WTC11 (cell line): ENCODE measurements around the gene KLC1. TPM values are rescaled to one million over a fixed set of nuclear protein-coding genes. Genes with fewer than 3 reads are reported as not detected.

Experiments used
- ATAC-seq: fragments of 200-7000 bp; cut with Tn5 transposase; 2 replicates; pipeline ENCODE4 v1.10.0; 2021; ENCODE audit warnings: mild to moderate bottlenecking, moderate library complexity
- CTCF ChIA-PET: fragments of 300-600 bp; sonication (Branson Sonifier 250); formaldehyde crosslinking; loops from one replicate; lab custom pipeline; 2021; ENCODE audit warnings: antibody characterized with exemption; lab: Charles Lee
- POLR2A ChIA-PET: fragments of 350-600 bp; sonication (Branson Sonifier 250); formaldehyde crosslinking; loops from one replicate; lab custom pipeline; 2021; ENCODE audit warnings: antibody characterized with exemption; lab: Charles Lee
- DNase-seq: peaks from one replicate; pipeline ENCODE4 v3.0.0; 2021; ENCODE audit warnings: low spot score
- H3K27ac Mint-ChIP-seq: 2 replicates; pipeline ENCODE4 v1.8.0; 2021; ENCODE audit warnings: mixed read lengths
- H3K27me3 Mint-ChIP-seq: 2 replicates; pipeline ENCODE4 v1.8.0; 2021; ENCODE audit warnings: low read depth, mild to moderate bottlenecking, moderate library complexity, mixed read lengths
- H3K36me3 Mint-ChIP-seq: 2 replicates; pipeline ENCODE4 v1.8.0; 2021; ENCODE audit warnings: mixed read lengths
- H3K4me1 Mint-ChIP-seq: 2 replicates; pipeline ENCODE4 v1.8.0; 2022; ENCODE audit warnings: mixed read lengths
- H3K4me3 Mint-ChIP-seq: 2 replicates; pipeline ENCODE4 v1.8.0; 2021; ENCODE audit warnings: mild to moderate bottlenecking, moderate library complexity, mixed read lengths
- H3K9me3 Mint-ChIP-seq: 2 replicates; pipeline ENCODE4 v1.8.0; 2021; ENCODE audit warnings: mixed read lengths
- ATF2 ChIP-seq: sonication (generic); formaldehyde crosslinking; IDR thresholded peaks from 2 replicates; pipeline ENCODE4 v1.8.1; 2022; ENCODE audit warnings: low read depth, missing genetic modification reagents, borderline replicate concordance
- E2F4 ChIP-seq: sonication (generic); formaldehyde crosslinking; IDR thresholded peaks from 2 replicates; pipeline ENCODE4 v1.8.1; 2022; ENCODE audit warnings: low read depth, mild to moderate bottlenecking, moderate library complexity, missing genetic modification reagents, borderline replicate concordance
- EMX1 ChIP-seq: fragments of 250-450 bp; sonication (Bioruptor Pico); IDR thresholded peaks from 2 replicates; pipeline ENCODE4 v1.8.0; 2021; ENCODE audit warnings: mild to moderate bottlenecking
- HMGA2 ChIP-seq: fragments of 250-450 bp; sonication (Bioruptor Pico); IDR thresholded peaks from 2 replicates; pipeline ENCODE4 v1.4.0; 2021; ENCODE audit warnings: mild to moderate bottlenecking, moderate library complexity
- HMGXB4 ChIP-seq: sonication (generic); formaldehyde crosslinking; IDR thresholded peaks from 2 replicates; pipeline ENCODE4 v1.8.1; 2023; ENCODE audit warnings: mild to moderate bottlenecking, moderate library complexity, missing genetic modification reagents
- NFE2L1 ChIP-seq: sonication (generic); formaldehyde crosslinking; IDR thresholded peaks from 2 replicates; pipeline ENCODE4 v1.8.1; 2023; ENCODE audit warnings: missing genetic modification reagents
- RELA ChIP-seq: sonication (generic); formaldehyde crosslinking; IDR thresholded peaks from 2 replicates; pipeline ENCODE4 v1.8.1; 2022; ENCODE audit warnings: missing genetic modification reagents, mild to moderate bottlenecking, borderline replicate concordance
- TEAD4 ChIP-seq: sonication (generic); formaldehyde crosslinking; IDR thresholded peaks from 2 replicates; pipeline ENCODE4 v1.8.0; 2022; ENCODE audit warnings: mild to moderate bottlenecking, missing genetic modification reagents
- TP53 ChIP-seq: sonication (generic); formaldehyde crosslinking; IDR thresholded peaks from 2 replicates; pipeline ENCODE4 v1.8.1; 2023; ENCODE audit warnings: mild to moderate bottlenecking, missing genetic modification reagents
- ZNF138 ChIP-seq: sonication (generic); formaldehyde crosslinking; conservative IDR thresholded peaks from 2 replicates; pipeline ENCODE4 v1.8.1; 2022; ENCODE audit warnings: mild to moderate bottlenecking, moderate library complexity, missing genetic modification reagents
- ZNF317 ChIP-seq: sonication (generic); formaldehyde crosslinking; IDR thresholded peaks from 2 replicates; pipeline ENCODE4 v1.8.1; 2023; ENCODE audit warnings: low read depth, mild to moderate bottlenecking, moderate library complexity, missing genetic modification reagents, borderline replicate concordance
- ZNF416 ChIP-seq: fragments of 250-450 bp; sonication (Bioruptor Pico); IDR thresholded peaks from 2 replicates; pipeline ENCODE4 v1.9.0; 2021; ENCODE audit warnings: mild to moderate bottlenecking, inconsistent platforms
- ZNF423 ChIP-seq: fragments of 250-450 bp; sonication (Bioruptor Pico); IDR thresholded peaks from 2 replicates; pipeline ENCODE4 v2.1.2; 2022; ENCODE audit warnings: mild to moderate bottlenecking, moderate library complexity
- ZSCAN18 ChIP-seq: fragments of 250-450 bp; sonication (Bioruptor Pico); IDR thresholded peaks from 2 replicates; pipeline ENCODE4 v2.1.2; 2022; ENCODE audit warnings: mild to moderate bottlenecking, moderate library complexity
- total RNA-seq: library from RNA; stranded (reverse); gene quantifications from 3 replicates; pipeline ENCODE4 v1.2.3, GENCODE V29; 2021
- TF ChIP-seq, protein P1 (sequence below): sonication (generic); formaldehyde crosslinking; IDR thresholded peaks from 2 replicates; pipeline ENCODE4 v1.8.1; 2023; ENCODE audit warnings: mild to moderate bottlenecking, missing genetic modification reagents, moderate library complexity
- TF ChIP-seq, protein P2 (sequence below): fragments of 250-450 bp; sonication (Bioruptor Pico); IDR thresholded peaks from 2 replicates; pipeline ENCODE4 v1.8.0; 2021; ENCODE audit warnings: mild to moderate bottlenecking

KLC1 gene
- total RNA-seq, 1 experiment from 2014 or later, result 171 TPM

- TF ChIP-seq TP53 (CRISPR knock-in tag) (no peak), ZNF138 (no peak), EMX1 (no peak), ZNF416 (CRISPR knock-in tag) (no peak), NFE2L1 (CRISPR knock-in tag) (no peak), ZNF317 (CRISPR knock-in tag) (no peak)
These were observed 90.7 kb downstream of the KLC1 start (continued) for GRCh38 chr14:103719751-103720150.

GRCh38 chr14:103721334-103722120, 92.5 kb downstream of the KLC1 start:
- CTCF ChIA-PET, result interaction anchor here (0.9 to 1.4 kb wide), 2 partner anchors 87 to 179 kb away, joined by 3 read pairs; no protein-coding TSS in a partner anchor
- no peaks in the 10 kb centered on the region for H3K36me3 Mint-ChIP-seq
- no peak overlapping the region for H3K27ac Mint-ChIP-seq
- ATAC-seq, result peak; percentile 20; the same call in 1 of the 2 replicates
- no peak for TF ChIP-seq ZNF317 (CRISPR knock-in tag)
- TF ChIP-seq RELA (CRISPR knock-in tag), result no peak
- TF ChIP-seq, protein P1, sequence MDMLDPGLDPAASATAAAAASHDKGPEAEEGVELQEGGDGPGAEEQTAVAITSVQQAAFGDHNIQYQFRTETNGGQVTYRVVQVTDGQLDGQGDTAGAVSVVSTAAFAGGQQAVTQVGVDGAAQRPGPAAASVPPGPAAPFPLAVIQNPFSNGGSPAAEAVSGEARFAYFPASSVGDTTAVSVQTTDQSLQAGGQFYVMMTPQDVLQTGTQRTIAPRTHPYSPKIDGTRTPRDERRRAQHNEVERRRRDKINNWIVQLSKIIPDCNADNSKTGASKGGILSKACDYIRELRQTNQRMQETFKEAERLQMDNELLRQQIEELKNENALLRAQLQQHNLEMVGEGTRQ, result no peak
- no peak for TF ChIP-seq E2F4 (CRISPR knock-in tag)
- no peak for TF ChIP-seq HMGXB4 (CRISPR knock-in tag)
- no peak overlapping the region for H3K4me3 Mint-ChIP-seq
- H3K4me1 Mint-ChIP-seq, result peaks cover 17% of the 10 kb centered on the region
- DNase-seq, result no peak
- no peaks in the 10 kb centered on the region for H3K27me3 Mint-ChIP-seq
- H3K9me3 Mint-ChIP-seq, result no peaks in the 10 kb centered on the region
- POLR2A ChIA-PET, result no interaction called here

GRCh38 chr14:103723748-103724081, 94.7 kb downstream of the KLC1 start:
- H3K4me1 Mint-ChIP-seq, result peaks cover under 1% of the 10 kb centered on the region; the same call in 1 of the 2 replicates
- ATAC-seq, result no peak
- TF ChIP-seq ZSCAN18 (CRISPR knock-in tag) (no peak), ZNF423 (CRISPR knock-in tag) (no peak), HMGA2 (CRISPR knock-in tag) (no peak), TEAD4 (CRISPR knock-in tag) (no peak), ATF2 (CRISPR knock-in tag) (no peak), RELA (CRISPR knock-in tag) (no peak)
- TF ChIP-seq, protein P2, sequence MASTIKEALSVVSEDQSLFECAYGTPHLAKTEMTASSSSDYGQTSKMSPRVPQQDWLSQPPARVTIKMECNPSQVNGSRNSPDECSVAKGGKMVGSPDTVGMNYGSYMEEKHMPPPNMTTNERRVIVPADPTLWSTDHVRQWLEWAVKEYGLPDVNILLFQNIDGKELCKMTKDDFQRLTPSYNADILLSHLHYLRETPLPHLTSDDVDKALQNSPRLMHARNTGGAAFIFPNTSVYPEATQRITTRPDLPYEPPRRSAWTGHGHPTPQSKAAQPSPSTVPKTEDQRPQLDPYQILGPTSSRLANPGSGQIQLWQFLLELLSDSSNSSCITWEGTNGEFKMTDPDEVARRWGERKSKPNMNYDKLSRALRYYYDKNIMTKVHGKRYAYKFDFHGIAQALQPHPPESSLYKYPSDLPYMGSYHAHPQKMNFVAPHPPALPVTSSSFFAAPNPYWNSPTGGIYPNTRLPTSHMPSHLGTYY (CRISPR knock-in tag), result no peak
- no peaks in the 10 kb centered on the region for H3K9me3 Mint-ChIP-seq
- DNase-seq, result no peak
- CTCF ChIA-PET, result no interaction called here
- H3K27me3 Mint-ChIP-seq, result no peaks in the 10 kb centered on the region
- POLR2A ChIA-PET, result no interaction called here
- H3K27ac Mint-ChIP-seq, result 0 out of 2 replicates have a peak overlapping the region, but pooled peaks have one; percentile 49
- no peak overlapping the region for H3K4me3 Mint-ChIP-seq
- peaks cover under 1% of the 10 kb centered on the region; the same call in 1 of the 2 replicates for H3K36me3 Mint-ChIP-seq
